GM12892 (cell line): ENCODE results near the gene PCDH17.

Experiments used
- POLR2A ChIP-seq: IDR thresholded peaks from 2 replicates; pipeline ENCODE4 v1.6.1; 2011; ENCODE audit warnings: low read depth, low read length, control low read depth
- POLR2AphosphoS5 ChIP-seq: IDR thresholded peaks from 2 replicates; pipeline ENCODE4 v1.6.1; 2011; ENCODE audit warnings: low read depth, low read length, control low read depth

GRCh38 chr13:57624565-57625435 lies 6.7 kb upstream of the PCDH17 start:
- TF ChIP-seq POLR2A = no peak
- no peak for TF ChIP-seq POLR2AphosphoS5
